Measurements from ENCODE around the gene DENND1B. TPM values are rescaled to one million over a fixed set of nuclear protein-coding genes. Genes with fewer than 3 reads are reported as not detected.

Gene DENND1B
- total RNA-seq, 1 donor from 2014 or later, result 10.2 TPM

GRCh38 chr1:197801111-197801482 is 25.8 kb upstream of the DENND1B start:
- no peak for TF ChIP-seq CTCF (IDR thresholded peaks at IDR 0.05)
- no peak overlapping the region for H3K4me3 Mint-ChIP-seq (ENCODE audit: unreplicated experiment)
- H3K36me3 Mint-ChIP-seq (ENCODE audit: unreplicated experiment), result peaks cover 18% of the 10 kb centered on the region
- peaks cover 21% of the 10 kb centered on the region for H3K4me1 Mint-ChIP-seq (ENCODE audit: unreplicated experiment)
- no peak overlapping the region for H3K27ac Mint-ChIP-seq (ENCODE audit: unreplicated experiment)
- H3K27me3 Mint-ChIP-seq (ENCODE audit: unreplicated experiment), result no peaks in the 10 kb centered on the region
- DNase-seq (ENCODE audit: extremely low spot score, unreplicated experiment), result no peak
- H3K9me3 Mint-ChIP-seq (ENCODE audit: unreplicated experiment), result peaks cover 25% of the 10 kb centered on the region

- Mint-ChIP-seq H3K36me3 (ENCODE audit: unreplicated experiment) (peaks cover 23% of the 10 kb centered on the region), H3K27ac (ENCODE audit: unreplicated experiment) (no peak overlapping the region), H3K4me3 (ENCODE audit: unreplicated experiment) (no peak overlapping the region), H3K27me3 (ENCODE audit: unreplicated experiment) (no peaks in the 10 kb centered on the region), H3K4me1 (ENCODE audit: unreplicated experiment) (peaks cover 21% of the 10 kb centered on the region), H3K9me3 (ENCODE audit: unreplicated experiment) (peaks cover 30% of the 10 kb centered on the region)
- no peak for TF ChIP-seq CTCF (IDR thresholded peaks at IDR 0.05)
- no peak for DNase-seq (ENCODE audit: extremely low spot score, unreplicated experiment)
Measured at GRCh38 chr1:197800379-197801110, 25.3 kb upstream of the DENND1B start.

GRCh38 chr1:197799271-197799670 is 24.0 kb upstream of the DENND1B start:
- DNase-seq (ENCODE audit: extremely low spot score, unreplicated experiment), result no peak
- H3K9me3 Mint-ChIP-seq (ENCODE audit: unreplicated experiment), result peaks cover 38% of the 10 kb centered on the region
- H3K27ac Mint-ChIP-seq (ENCODE audit: unreplicated experiment), result no peak overlapping the region
- peaks cover 21% of the 10 kb centered on the region for H3K4me1 Mint-ChIP-seq (ENCODE audit: unreplicated experiment)
- no peak overlapping the region for H3K4me3 Mint-ChIP-seq (ENCODE audit: unreplicated experiment)
- peaks cover 25% of the 10 kb centered on the region for H3K36me3 Mint-ChIP-seq (ENCODE audit: unreplicated experiment)
- no peak for TF ChIP-seq CTCF (IDR thresholded peaks at IDR 0.05)
- H3K27me3 Mint-ChIP-seq (ENCODE audit: unreplicated experiment), result no peaks in the 10 kb centered on the region

- Mint-ChIP-seq H3K36me3 (ENCODE audit: unreplicated experiment) (peaks cover 25% of the 10 kb centered on the region), H3K4me1 (ENCODE audit: unreplicated experiment) (peaks cover 21% of the 10 kb centered on the region), H3K27ac (ENCODE audit: unreplicated experiment) (peak overlapping the region; percentile 14), H3K9me3 (ENCODE audit: unreplicated experiment) (peaks cover 38% of the 10 kb centered on the region), H3K4me3 (ENCODE audit: unreplicated experiment) (no peak overlapping the region), H3K27me3 (ENCODE audit: unreplicated experiment) (no peaks in the 10 kb centered on the region)
- no peak for DNase-seq (ENCODE audit: extremely low spot score, unreplicated experiment)
- no peak for TF ChIP-seq CTCF (IDR thresholded peaks at IDR 0.05)
Measured at GRCh38 chr1:197798492-197798891, 23.2 kb upstream of the DENND1B start.

- no peak overlapping the region for H3K4me3 Mint-ChIP-seq (ENCODE audit: unreplicated experiment)
- H3K4me1 Mint-ChIP-seq (ENCODE audit: unreplicated experiment), result peaks cover 21% of the 10 kb centered on the region
- H3K27me3 Mint-ChIP-seq (ENCODE audit: unreplicated experiment), result no peaks in the 10 kb centered on the region
- TF ChIP-seq CTCF (IDR thresholded peaks at IDR 0.05), result no peak
- peaks cover 38% of the 10 kb centered on the region for H3K9me3 Mint-ChIP-seq (ENCODE audit: unreplicated experiment)
- no peak for DNase-seq (ENCODE audit: extremely low spot score, unreplicated experiment)
- peaks cover 25% of the 10 kb centered on the region for H3K36me3 Mint-ChIP-seq (ENCODE audit: unreplicated experiment)
- no peak overlapping the region for H3K27ac Mint-ChIP-seq (ENCODE audit: unreplicated experiment)
Measured at GRCh38 chr1:197797010-197797409, 21.7 kb upstream of the DENND1B start.
